ENCODE measurements around the gene GPC6.

The GPC6 gene

DNA sequence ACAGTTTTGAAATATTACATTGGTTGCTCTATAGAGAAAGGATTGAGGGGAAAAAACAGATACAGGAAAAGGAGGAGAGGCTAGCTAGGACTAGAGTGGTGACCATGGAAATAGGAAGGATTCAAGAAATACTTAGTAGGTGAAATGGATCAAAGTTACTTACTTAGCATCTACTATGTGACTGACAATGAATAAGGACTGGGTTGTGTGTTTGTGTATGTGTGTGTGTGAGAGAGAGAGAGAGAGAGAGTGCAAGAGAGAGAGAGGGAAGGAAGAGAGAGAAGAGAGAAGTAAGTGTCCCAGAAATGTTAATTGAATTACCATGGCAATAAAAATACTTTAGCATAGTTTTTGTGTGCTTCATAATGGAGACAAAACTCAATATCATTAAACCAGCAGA lies 7.9 kb downstream of the GPC6 start:
- H3K79me1 ChIP-seq (ENCODE audit: low read length): no peaks in the 10 kb centered on the region
- no peak overlapping the region for H2AFZ ChIP-seq (ENCODE audit: insufficient read depth, low read length, poor library complexity)
- H2AK5ac ChIP-seq (ENCODE audit: low read length): no peak overlapping the region
- H3K27ac ChIP-seq (ENCODE audit: low read depth, low read length): no peak overlapping the region
- H2BK12ac ChIP-seq (ENCODE audit: low read length): no peak overlapping the region
- DNase-seq: no peak
- peaks cover 0 to 3% of the 10 kb centered on the region in 2 experiments for H3K4me1 ChIP-seq (ENCODE audit: control insufficient read depth in 1 of 2, insufficient read depth in 2 of 2, low read length in 2 of 2)
- no peak overlapping the region for H2BK120ac ChIP-seq (ENCODE audit: insufficient read depth, low read length, poor library complexity)
- H3K9ac ChIP-seq (ENCODE audit: low read length): no peak overlapping the region
- no peak overlapping the region for H2BK5ac ChIP-seq (ENCODE audit: low read depth, low read length, poor library complexity)
- H3K27me3 ChIP-seq (ENCODE audit: insufficient read depth, low read length): no peaks in the 10 kb centered on the region
- no peak overlapping the region for H4K91ac ChIP-seq (ENCODE audit: low read depth, low read length)
- H3K23ac ChIP-seq (ENCODE audit: low read length): no peak overlapping the region
- no peaks in the 10 kb centered on the region for H3K79me2 ChIP-seq (ENCODE audit: control insufficient read depth, insufficient read depth, low read length, poor library complexity)
- no peak overlapping the region for H3K14ac ChIP-seq (ENCODE audit: low read length)
- H3K4me2 ChIP-seq (ENCODE audit: low read length): no peak overlapping the region
- no peak overlapping the region for H4K12ac ChIP-seq (ENCODE audit: low read depth, low read length)
- peaks cover 2 to 5% of the 10 kb centered on the region in 2 experiments for H3K36me3 ChIP-seq (ENCODE audit: control insufficient read depth in 1 of 2, insufficient read depth in 2 of 2, low read length in 2 of 2)
- H3K9me3 ChIP-seq (ENCODE audit: insufficient read depth, low read depth, low read length): peaks cover 2% of the 10 kb centered on the region
- no peak overlapping the region for H3K4ac ChIP-seq (ENCODE audit: low read depth, low read length)
- no peak overlapping the region for H4K8ac ChIP-seq (ENCODE audit: low read depth, low read length)
- H3K4me3 ChIP-seq (ENCODE audit: low read depth, low read length): no peak overlapping the region
- H3K18ac ChIP-seq (ENCODE audit: low read length): no peak overlapping the region

DNA sequence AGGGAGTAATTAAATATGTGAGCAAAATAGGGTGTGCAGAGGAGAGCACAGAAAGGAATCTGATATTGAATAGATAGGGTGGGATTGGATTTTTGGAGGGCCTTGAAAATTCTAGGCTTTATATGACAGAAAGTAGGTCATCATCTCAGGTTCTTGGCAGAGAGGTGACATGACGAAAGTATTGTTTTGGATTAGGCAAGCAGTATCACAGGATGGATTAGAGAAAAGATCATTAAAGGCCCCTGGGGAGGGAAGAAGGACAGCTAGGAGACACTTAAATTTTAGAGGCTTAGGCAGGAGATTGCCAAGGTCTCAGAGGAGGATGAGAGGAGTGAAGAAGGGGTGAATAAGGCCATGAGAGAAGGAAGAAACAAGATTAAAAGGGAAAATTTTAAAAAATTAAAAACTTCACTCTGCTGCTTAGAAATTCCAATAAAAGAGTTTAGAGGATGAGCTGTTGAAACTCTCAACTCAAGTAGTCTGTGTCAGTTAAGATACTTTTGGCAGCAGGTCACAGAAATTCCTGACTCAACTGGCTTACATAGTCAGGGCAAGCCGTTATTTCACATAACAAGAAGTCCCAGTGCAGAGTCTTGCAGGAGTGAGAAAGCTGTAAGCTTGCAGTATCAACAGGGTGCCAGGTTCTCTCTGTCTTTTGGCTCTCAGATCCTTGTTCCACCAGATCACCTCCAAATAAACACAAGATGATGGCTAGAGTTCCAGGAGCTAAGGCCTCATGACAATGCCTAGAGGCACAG lies 8.8 kb downstream of the GPC6 start:
- WGBS (ENCODE audit: extremely low coverage, insufficient coverage, insufficient read length): no CpG with 5 or more reads among the region's 2 CpGs
- H3K79me1 ChIP-seq (ENCODE audit: low read length): no peaks in the 10 kb centered on the region

DNA sequence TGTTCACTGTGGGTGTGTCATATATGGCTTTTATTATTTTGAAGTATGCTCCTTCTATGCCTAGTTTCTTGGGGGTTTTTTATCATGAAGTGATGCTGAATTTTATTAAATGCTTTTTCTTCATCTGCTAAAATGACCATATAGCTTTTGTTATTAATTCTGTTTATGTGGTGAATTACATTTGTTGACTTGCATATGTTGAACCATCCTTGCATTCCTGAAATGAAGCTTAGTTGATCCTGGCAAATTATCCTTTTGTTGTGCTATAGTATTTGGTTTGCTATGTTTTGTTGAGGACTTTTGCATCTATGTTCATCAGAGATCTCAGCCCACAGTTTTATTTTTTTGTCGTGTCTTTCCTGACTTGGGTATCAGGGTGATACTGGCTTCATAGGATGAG lies 12.1 kb downstream of the GPC6 start:
- no CpG with 5 or more reads among the region's 1 CpG for WGBS (ENCODE audit: extremely low coverage, insufficient coverage, insufficient read length)
- Histone ChIP-seq H4K12ac (ENCODE audit: low read depth, low read length) (no peak overlapping the region), H3K4me1 (ENCODE audit: control insufficient read depth in 1 of 2, insufficient read depth in 2 of 2, low read length in 2 of 2) (peaks cover 3% of the 10 kb centered on the region in 2 experiments)

More for the DNA sequence above, 8.8 kb downstream of the GPC6 start:
- Histone ChIP-seq H3K79me2 (ENCODE audit: control insufficient read depth, insufficient read depth, low read length, poor library complexity) (no peaks in the 10 kb centered on the region), H3K9ac (ENCODE audit: low read length) (no peak overlapping the region), H3K4me1 (ENCODE audit: control insufficient read depth in 1 of 2, insufficient read depth in 2 of 2, low read length in 2 of 2) (peaks cover 0 to 3% of the 10 kb centered on the region in 2 experiments), H3K4me2 (ENCODE audit: low read length) (no peak overlapping the region), H2AK5ac (ENCODE audit: low read length) (no peak overlapping the region), H3K36me3 (ENCODE audit: control insufficient read depth in 1 of 2, insufficient read depth in 2 of 2, low read length in 2 of 2) (peaks cover 2 to 5% of the 10 kb centered on the region in 2 experiments), H4K8ac (ENCODE audit: low read depth, low read length) (no peak overlapping the region), H3K14ac (ENCODE audit: low read length) (no peak overlapping the region), H3K23ac (ENCODE audit: low read length) (no peak overlapping the region), H4K91ac (ENCODE audit: low read depth, low read length) (no peak overlapping the region), H2BK12ac (ENCODE audit: low read length) (no peak overlapping the region), H3K27ac (ENCODE audit: low read depth, low read length) (no peak overlapping the region), H2AFZ (ENCODE audit: insufficient read depth, low read length, poor library complexity) (no peak overlapping the region), H4K12ac (ENCODE audit: low read depth, low read length) (no peak overlapping the region), H3K27me3 (ENCODE audit: insufficient read depth, low read length) (no peaks in the 10 kb centered on the region), H3K18ac (ENCODE audit: low read length) (no peak overlapping the region), H3K4ac (ENCODE audit: low read depth, low read length) (no peak overlapping the region), H2BK5ac (ENCODE audit: low read depth, low read length, poor library complexity) (no peak overlapping the region), H3K4me3 (ENCODE audit: low read depth, low read length) (no peak overlapping the region), H3K9me3 (ENCODE audit: insufficient read depth, low read depth, low read length) (peaks cover 2% of the 10 kb centered on the region), H2BK120ac (ENCODE audit: insufficient read depth, low read length, poor library complexity) (no peak overlapping the region)
- DNase-seq: no peak

DNA sequence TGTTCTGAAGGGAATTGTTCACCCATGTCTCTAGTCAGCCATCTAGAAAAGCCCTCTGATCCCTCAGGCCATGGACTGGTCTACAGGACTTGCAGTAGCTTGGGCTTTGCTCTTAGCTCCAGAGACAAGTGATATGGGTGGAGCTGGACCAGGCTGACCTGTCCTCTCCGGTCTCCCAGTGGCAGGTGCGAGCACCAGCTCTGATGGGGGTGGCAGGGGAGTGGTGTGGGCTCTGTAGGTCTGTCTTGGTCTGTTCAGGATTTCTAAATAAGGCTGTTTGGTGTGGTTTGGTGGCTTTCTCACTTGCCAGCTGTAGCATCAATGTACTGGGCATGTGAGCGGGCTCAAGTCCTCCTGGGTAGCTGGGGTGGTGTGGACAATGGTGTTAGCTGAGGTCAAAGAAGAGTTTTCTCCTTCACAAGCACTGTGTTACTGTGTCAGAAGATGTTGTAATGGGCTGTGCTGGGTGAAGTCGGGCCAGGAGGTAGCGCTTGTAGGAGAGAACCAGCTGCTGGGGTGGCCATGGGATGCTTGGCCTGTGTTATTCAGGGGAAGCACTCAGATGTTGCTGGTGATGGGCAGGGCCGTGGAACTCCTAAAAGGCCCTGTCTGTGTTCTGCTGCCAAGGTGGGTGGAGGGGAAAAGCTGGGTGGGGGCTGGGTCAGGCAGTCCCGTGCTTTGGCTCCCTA lies 16.9 kb downstream of the GPC6 start:
- H2BK12ac ChIP-seq (ENCODE audit: low read length): no peak overlapping the region
- no peak overlapping the region for H3K14ac ChIP-seq (ENCODE audit: low read length)
- H3K36me3 ChIP-seq (ENCODE audit: control insufficient read depth in 1 of 2, insufficient read depth in 2 of 2, low read length in 2 of 2): no peaks in the 10 kb centered on the region
- no peak overlapping the region for H3K4ac ChIP-seq (ENCODE audit: low read depth, low read length)
- peaks cover 3% of the 10 kb centered on the region in 2 experiments for H3K4me1 ChIP-seq (ENCODE audit: control insufficient read depth in 1 of 2, insufficient read depth in 2 of 2, low read length in 2 of 2)
- H2BK120ac ChIP-seq (ENCODE audit: insufficient read depth, low read length, poor library complexity): no peak overlapping the region
- no peak overlapping the region for H3K4me3 ChIP-seq (ENCODE audit: low read depth, low read length)
- no peak overlapping the region for H4K12ac ChIP-seq (ENCODE audit: low read depth, low read length)
- no peak overlapping the region for H2BK5ac ChIP-seq (ENCODE audit: low read depth, low read length, poor library complexity)
- no peak overlapping the region for H2AK5ac ChIP-seq (ENCODE audit: low read length)
- H3K79me2 ChIP-seq (ENCODE audit: control insufficient read depth, insufficient read depth, low read length, poor library complexity): no peaks in the 10 kb centered on the region
- no peaks in the 10 kb centered on the region for H3K27me3 ChIP-seq (ENCODE audit: insufficient read depth, low read length)
- H3K4me2 ChIP-seq (ENCODE audit: low read length): no peak overlapping the region
- H4K91ac ChIP-seq (ENCODE audit: low read depth, low read length): no peak overlapping the region
- no peak for DNase-seq
- no peak overlapping the region for H4K8ac ChIP-seq (ENCODE audit: low read depth, low read length)
- no peak overlapping the region for H3K23ac ChIP-seq (ENCODE audit: low read length)
- H2AFZ ChIP-seq (ENCODE audit: insufficient read depth, low read length, poor library complexity): no peak overlapping the region
- no peaks in the 10 kb centered on the region for H3K9me3 ChIP-seq (ENCODE audit: insufficient read depth, low read depth, low read length)
- H3K18ac ChIP-seq (ENCODE audit: low read length): no peak overlapping the region
- no peaks in the 10 kb centered on the region for H3K79me1 ChIP-seq (ENCODE audit: low read length)
- no peak overlapping the region for H3K27ac ChIP-seq (ENCODE audit: low read depth, low read length)
- no CpG with 5 or more reads among the region's 7 CpGs for WGBS (ENCODE audit: extremely low coverage, insufficient coverage, insufficient read length)
- no peak overlapping the region for H3K9ac ChIP-seq (ENCODE audit: low read length)

More for the DNA sequence above, 12.1 kb downstream of the GPC6 start:
- Histone ChIP-seq H3K4ac (ENCODE audit: low read depth, low read length) (no peak overlapping the region), H3K9ac (ENCODE audit: low read length) (no peak overlapping the region), H3K14ac (ENCODE audit: low read length) (no peak overlapping the region), H4K91ac (ENCODE audit: low read depth, low read length) (no peak overlapping the region), H3K79me2 (ENCODE audit: control insufficient read depth, insufficient read depth, low read length, poor library complexity) (no peaks in the 10 kb centered on the region), H3K23ac (ENCODE audit: low read length) (no peak overlapping the region), H3K36me3 (ENCODE audit: control insufficient read depth in 1 of 2, insufficient read depth in 2 of 2, low read length in 2 of 2) (peaks cover 0 to 2% of the 10 kb centered on the region in 2 experiments), H3K27ac (ENCODE audit: low read depth, low read length) (no peak overlapping the region), H3K4me3 (ENCODE audit: low read depth, low read length) (no peak overlapping the region), H3K9me3 (ENCODE audit: insufficient read depth, low read depth, low read length) (peaks cover 2% of the 10 kb centered on the region), H2AFZ (ENCODE audit: insufficient read depth, low read length, poor library complexity) (no peak overlapping the region), H2BK120ac (ENCODE audit: insufficient read depth, low read length, poor library complexity) (no peak overlapping the region), H2BK12ac (ENCODE audit: low read length) (no peak overlapping the region), H2BK5ac (ENCODE audit: low read depth, low read length, poor library complexity) (no peak overlapping the region), H2AK5ac (ENCODE audit: low read length) (no peak overlapping the region), H3K4me2 (ENCODE audit: low read length) (no peak overlapping the region), H3K79me1 (ENCODE audit: low read length) (no peaks in the 10 kb centered on the region), H3K18ac (ENCODE audit: low read length) (no peak overlapping the region), H3K27me3 (ENCODE audit: insufficient read depth, low read length) (no peaks in the 10 kb centered on the region), H4K8ac (ENCODE audit: low read depth, low read length) (no peak overlapping the region)
- DNase-seq: no peak
